Esophagus muscularis mucosa (tissue), 4 donors: ENCODE data around the gene FATE1. TPM values are rescaled to one million over a fixed set of nuclear protein-coding genes. Genes with fewer than 3 reads are reported as not detected.

Experiments used
- DNase-seq: peaks from one replicate; pipeline ENCODE4 v3.0.0-alpha.2; 2017; ENCODE audit errors: extremely low spot score
- H3K27ac ChIP-seq, 4 donors: fragments of 200-600 bp; sonication (generic); replicated peaks in 1 of 4; 1 replicate in 3 of 4; 2 replicates in 1 of 4; pipeline ENCODE4 v1.5.1; 2016 to 2019; ENCODE audit warnings: mild to moderate bottlenecking in 1 of 4
- H3K27me3 ChIP-seq, 4 donors: fragments of 200-600 bp; sonication (generic); one replicate each; pipeline versions ENCODE4 v1.5.1 to v1.6.0; 2016 to 2019
- H3K36me3 ChIP-seq, 4 donors: fragments of 200-600 bp; sonication (generic); one replicate each; pipeline ENCODE4 v1.5.1; 2016 to 2019
- H3K4me1 ChIP-seq, 4 donors: fragments of 200-600 bp; sonication (generic); one replicate each; pipeline ENCODE4 v1.5.1; 2016 to 2019
- H3K4me3 ChIP-seq, 4 donors: fragments of 200-600 bp; sonication (generic); 1 replicate in 2 of 4; 2 replicates in 2 of 4; pipeline ENCODE4 v1.5.1; 2016 to 2019; ENCODE audit warnings: mild to moderate bottlenecking in 4 of 4, moderate library complexity in 1 of 4
- H3K9me3 ChIP-seq, 4 donors: fragments of 200-600 bp; sonication (generic); 1 replicate in 3 of 4; 2 replicates in 1 of 4; pipeline ENCODE4 v1.5.1; 2016 to 2019
- CTCF ChIP-seq, 3 experiments: fragments of 200-600 bp in 2 of 3; fragments of 450-650 bp in 1 of 3; sonication (generic) in 2 of 3; IDR thresholded peaks; one replicate each; pipeline ENCODE4 v1.5.1; 2017 to 2019; ENCODE audit warnings: antibody characterized with exemption in 3 of 3, mild to moderate bottlenecking in 2 of 3, moderate library complexity in 1 of 3
- EP300 ChIP-seq: sonication (generic); formaldehyde crosslinking; IDR thresholded peaks from one replicate; pipeline ENCODE4 v1.6.1; 2017; ENCODE audit warnings: antibody characterized with exemption
- POLR2A ChIP-seq: fragments of 450-650 bp; IDR thresholded peaks from one replicate; pipeline ENCODE4 v1.6.1; 2017; ENCODE audit warnings: antibody characterized with exemption, moderate library complexity, mild to moderate bottlenecking, low read depth
- POLR2AphosphoS5 ChIP-seq, 2 donors: sonication (generic); formaldehyde crosslinking; IDR thresholded peaks; one replicate each; pipeline ENCODE4 v1.6.1; 2017; ENCODE audit warnings: antibody characterized with exemption in 2 of 2
- WGBS: methylation state at CpG from one replicate; pipeline ENCODE4 v1.1.5; 2018; 5-methylcytosine and 5-hydroxymethylcytosine counted together
- intact Hi-C: fragments of 100-400 bp; cut with DNase I; formaldehyde crosslinking; loops from one replicate; pipeline ENCODE4 v1.15.1; 2023
- total RNA-seq, 4 donors: library from RNA; depleted of rRNA; stranded (reverse); fragments of >200 nt; gene quantifications; one replicate each; pipeline versions ENCODE4 v1.1.0 to v1.2.1, GENCODE V29; 2016

Gene FATE1
- not detected for total RNA-seq

- peaks cover 0 to 5% (median 0%) of the 10 kb centered on the region in 4 donors for H3K4me1 ChIP-seq
- no peaks in the 10 kb centered on the region for H3K9me3 ChIP-seq
- no peaks in the 10 kb centered on the region for H3K36me3 ChIP-seq
- DNase-seq = no peak
- peaks cover 0 to 5% (median 0%) of the 10 kb centered on the region in 4 donors for H3K27me3 ChIP-seq
- H3K27ac ChIP-seq = no peak within 1 kb of the TSS
- intact Hi-C loops = no loop called here
- TF ChIP-seq CTCF (IDR thresholded peaks at IDR 0.05) (no peak), POLR2A (no peak), EP300 (no peak), POLR2AphosphoS5 (IDR thresholded peaks at IDR 0.05) (no peak)
- H3K4me3 ChIP-seq = no peak within 1 kb of the TSS
- whole genome bisulfite sequencing = 58% methylated on average over 1 of the region's 3 CpGs
Observed at GRCh38 chrX:151715752-151716151, at the start of gene FATE1. TSS of gene FATE1 (plus strand) at chrX:151716035. CDS start at chrX:151716120, 85 bp downstream.

GRCh38 chrX:151675121-151675746, 40.6 kb upstream of the FATE1 start:
- H3K9me3 ChIP-seq = no peaks in the 10 kb centered on the region
- intact Hi-C loops = loop anchor here (5.0 kb wide), 1 partner anchor 533 kb away; no protein-coding TSS in a partner anchor
- no peak overlapping the region for H3K4me3 ChIP-seq
- no peaks in the 10 kb centered on the region for H3K4me1 ChIP-seq
- TF ChIP-seq POLR2AphosphoS5 (IDR thresholded peaks at IDR 0.05) = no peak
- TF ChIP-seq POLR2A = no peak
- no peak for TF ChIP-seq EP300
- TF ChIP-seq CTCF (IDR thresholded peaks at IDR 0.05) = no peak
- 51% methylated on average over 6 of the region's 6 CpGs for WGBS
- no peaks in the 10 kb centered on the region for H3K36me3 ChIP-seq
- no peak overlapping the region for H3K27ac ChIP-seq
- no peak for DNase-seq
- H3K27me3 ChIP-seq = no peaks in the 10 kb centered on the region

GRCh38 chrX:151676196-151676595, 39.6 kb upstream of the FATE1 start:
- TF ChIP-seq CTCF (IDR thresholded peaks at IDR 0.05) (no peak), POLR2AphosphoS5 (IDR thresholded peaks at IDR 0.05) (no peak), POLR2A (no peak), EP300 (no peak)
- Histone ChIP-seq H3K9me3 (no peaks in the 10 kb centered on the region), H3K4me1 (no peaks in the 10 kb centered on the region), H3K27ac (no peak overlapping the region), H3K4me3 (no peak overlapping the region), H3K36me3 (no peaks in the 10 kb centered on the region), H3K27me3 (no peaks in the 10 kb centered on the region)
- intact Hi-C loops = loop anchor here (5.0 kb wide), 1 partner anchor 534 kb away; no protein-coding TSS in a partner anchor
- no peak for DNase-seq
- 68% methylated on average over 4 of the region's 4 CpGs for WGBS

- intact Hi-C loops = loop anchor here (5.0 kb wide), 2 partner anchors 528 to 538 kb away; no protein-coding TSS in a partner anchor
- WGBS = 55% methylated on average over 5 of the region's 5 CpGs
- no peak for TF ChIP-seq CTCF (IDR thresholded peaks at IDR 0.05)
- TF ChIP-seq POLR2A = no peak
- TF ChIP-seq POLR2AphosphoS5 (IDR thresholded peaks at IDR 0.05) = no peak
- TF ChIP-seq EP300 = no peak
Observed at GRCh38 chrX:151679798-151680402, 35.9 kb upstream of the FATE1 start.

More at GRCh38 chrX:151679798-151680402, 35.9 kb upstream of the FATE1 start:
- DNase-seq = no peak
- Histone ChIP-seq H3K27ac (no peak overlapping the region), H3K9me3 (no peaks in the 10 kb centered on the region), H3K4me1 (no peaks in the 10 kb centered on the region), H3K27me3 (no peaks in the 10 kb centered on the region), H3K4me3 (no peak overlapping the region), H3K36me3 (no peaks in the 10 kb centered on the region)
